ENCODE results near the gene TMEM229A.
"Not testable (repeated sequence)": the region's sequence is repeated elsewhere in the genome, so short reads cannot be mapped to it uniquely, and the experiment has no call there.

TMEM229A gene

DNA sequence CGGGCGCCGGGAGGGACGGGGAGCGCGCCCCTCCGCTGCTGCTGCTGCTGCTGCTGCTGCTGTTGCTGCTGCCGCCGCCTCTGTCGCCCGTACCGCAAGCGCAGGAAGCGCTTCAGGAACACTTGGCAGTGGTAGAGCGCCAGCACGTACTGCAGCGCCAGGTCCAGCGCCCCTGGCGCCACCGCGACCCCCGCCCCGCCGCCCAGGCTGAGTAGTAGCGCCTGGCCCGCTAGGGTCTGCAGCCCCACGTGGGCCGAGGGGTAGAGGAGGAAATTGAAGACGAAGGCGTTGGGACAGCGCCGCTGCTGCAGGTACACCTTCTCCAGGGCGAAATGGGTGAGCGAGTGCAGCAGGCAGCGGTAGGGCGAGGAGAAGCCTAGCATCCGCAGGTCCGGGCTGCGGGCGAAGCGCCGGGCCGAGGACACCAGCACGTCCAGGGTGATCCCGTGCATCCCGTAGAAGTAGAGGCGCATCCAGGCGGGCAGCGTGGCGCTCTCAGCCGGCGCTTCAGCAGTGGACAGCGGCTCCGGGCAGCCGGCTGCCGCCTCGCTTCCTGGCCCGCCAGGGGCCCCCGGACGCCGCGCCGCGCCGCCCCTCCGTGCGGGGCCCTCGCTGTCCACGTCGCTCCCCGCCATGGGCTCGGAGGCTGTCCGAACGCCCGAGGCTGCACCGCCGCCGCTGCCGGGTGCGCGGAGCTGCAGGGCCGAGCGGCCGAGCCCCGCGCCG lies at the start of gene TMEM229A:
Gene TMEM229A, minus strand, starts transcription at position 699 of the 726 bp plus-strand sequence. Its CDS starts 64 bp downstream, at position 635.
- no peak for DNase-seq (ENCODE audit: low read depth in 2 of 2)

DNA sequence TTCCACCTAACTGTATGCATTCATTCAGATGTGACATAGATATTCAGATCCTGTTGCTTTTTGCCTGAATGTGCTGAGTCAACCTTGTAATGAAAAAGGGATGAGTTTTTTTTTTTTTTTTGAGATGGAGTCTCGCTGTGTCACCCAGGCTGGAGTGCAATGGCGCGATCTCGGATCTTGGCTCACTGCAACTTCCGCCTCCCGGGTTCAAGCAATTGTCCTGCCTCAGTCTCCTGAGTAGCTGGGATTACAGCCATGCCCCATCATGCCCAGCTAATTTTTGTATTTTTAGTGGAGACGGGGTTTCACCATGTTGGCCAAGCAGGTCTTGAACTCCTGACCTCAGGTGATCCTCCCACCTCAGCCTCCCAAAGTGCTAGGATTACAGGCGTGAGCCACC lies 49.4 kb upstream of the TMEM229A start:
- not testable (repeated sequence) for DNase-seq (ENCODE audit: low read depth in 2 of 2)

DNA sequence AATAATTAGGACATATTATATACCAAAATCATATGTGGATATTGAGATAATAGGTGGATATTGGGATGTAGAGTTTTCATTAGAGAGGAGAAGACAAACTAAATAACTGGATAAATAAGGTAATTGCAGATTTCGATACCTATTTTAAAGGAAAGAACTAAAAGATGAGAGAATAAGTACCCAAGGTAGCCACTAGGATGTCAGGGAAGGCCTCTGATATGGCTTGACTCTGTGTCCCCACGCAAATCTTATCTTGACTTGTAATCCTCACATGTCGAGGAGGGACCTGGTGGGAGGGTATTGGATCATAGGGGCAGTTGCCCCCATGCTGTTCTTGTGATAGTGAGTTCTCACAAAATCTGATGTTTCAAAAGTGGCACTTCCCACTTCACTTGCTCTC lies 44.7 kb upstream of the TMEM229A start:
- DNase-seq (ENCODE audit: low read depth in 2 of 2): no peak

DNA sequence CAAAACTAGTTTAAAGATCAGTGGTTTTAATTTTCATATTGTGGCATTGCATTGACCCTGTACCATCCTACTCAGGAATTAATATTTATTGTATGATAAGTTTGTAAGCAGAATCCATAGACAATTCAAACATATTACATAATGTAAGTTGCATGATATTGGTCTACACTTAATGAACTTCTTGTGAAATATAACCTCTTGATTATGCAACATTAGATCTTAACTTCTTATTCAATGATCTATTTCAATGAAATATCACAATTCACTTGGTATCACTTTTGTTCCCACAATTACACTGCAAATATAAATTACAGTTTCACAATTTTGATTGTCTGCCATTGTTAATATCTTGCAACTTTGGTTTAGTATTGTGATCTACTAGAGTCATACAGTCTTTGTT lies 44.0 kb upstream of the TMEM229A start:
- DNase-seq (ENCODE audit: low read depth in 2 of 2): no peak

DNA sequence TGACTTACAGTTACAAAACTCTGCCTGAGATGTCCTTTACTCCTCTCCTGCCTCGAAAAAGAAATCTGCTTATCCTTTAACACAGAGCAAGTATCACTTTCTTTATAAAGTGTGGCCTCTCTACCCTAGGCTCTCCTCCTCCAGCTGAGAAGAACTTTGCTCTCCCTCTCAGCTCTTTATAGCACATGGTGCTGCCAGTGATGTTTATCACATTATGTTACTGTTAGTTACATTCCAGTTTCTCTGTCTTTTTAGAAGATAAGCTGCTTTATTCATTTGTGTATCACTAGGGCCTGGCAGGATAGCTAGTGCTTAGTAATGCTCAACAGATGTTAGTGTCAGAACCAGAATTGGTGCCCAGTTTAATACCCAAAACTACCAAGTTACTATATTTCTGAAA lies 41.1 kb upstream of the TMEM229A start:
- DNase-seq (ENCODE audit: low read depth in 2 of 2): no peak

DNA sequence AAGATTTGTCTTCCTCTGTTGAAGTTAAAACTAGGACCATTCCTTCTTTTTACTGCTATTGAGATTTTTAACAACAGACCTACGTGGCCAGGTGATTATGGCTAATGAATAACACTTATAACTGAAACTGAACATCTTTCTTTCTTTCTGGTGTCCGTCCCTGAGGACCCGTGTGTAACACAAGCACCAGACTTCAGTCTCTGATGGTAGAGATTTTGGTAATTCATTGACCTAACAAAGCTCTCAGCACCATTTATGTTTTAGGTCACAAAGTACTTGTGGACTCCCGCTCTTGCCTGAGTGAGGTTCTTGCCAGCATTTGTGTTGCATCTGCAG lies 40.4 kb upstream of the TMEM229A start:
- DNase-seq (ENCODE audit: low read depth in 2 of 2): no peak

DNA sequence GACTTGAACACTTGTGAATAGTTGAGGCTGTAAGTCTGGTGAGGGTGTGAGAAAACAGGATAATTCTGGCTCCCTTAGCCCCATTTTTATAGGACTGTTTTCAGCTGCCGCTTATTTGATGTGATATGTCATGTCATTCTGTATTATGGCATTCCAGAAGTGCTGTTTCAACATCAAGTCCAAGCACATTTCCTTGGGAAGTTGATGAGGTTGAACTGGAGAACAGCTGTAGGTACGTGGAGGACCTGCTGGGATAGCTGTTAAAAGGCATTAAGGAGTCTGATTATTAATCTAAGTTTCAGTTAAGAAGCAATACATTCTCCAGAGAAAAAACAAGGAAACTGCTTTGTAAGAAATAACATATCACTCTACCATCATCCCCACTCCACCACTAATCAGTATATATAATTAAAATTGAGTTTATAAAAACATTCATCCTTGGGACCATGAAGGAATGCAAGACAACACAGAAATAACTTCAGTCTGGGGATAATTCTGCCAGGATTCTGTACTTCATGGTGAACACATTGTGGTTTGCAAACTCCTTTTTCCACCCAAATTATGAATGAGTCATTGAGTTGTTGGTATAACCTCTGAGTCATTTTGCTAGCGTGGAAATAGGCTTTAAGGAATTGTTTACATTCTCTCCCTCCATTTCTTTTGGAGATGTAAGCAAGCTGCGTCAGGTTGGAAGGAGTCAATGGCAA lies 39.9 kb upstream of the TMEM229A start:
- no peak for DNase-seq (ENCODE audit: low read depth in 2 of 2)

DNA sequence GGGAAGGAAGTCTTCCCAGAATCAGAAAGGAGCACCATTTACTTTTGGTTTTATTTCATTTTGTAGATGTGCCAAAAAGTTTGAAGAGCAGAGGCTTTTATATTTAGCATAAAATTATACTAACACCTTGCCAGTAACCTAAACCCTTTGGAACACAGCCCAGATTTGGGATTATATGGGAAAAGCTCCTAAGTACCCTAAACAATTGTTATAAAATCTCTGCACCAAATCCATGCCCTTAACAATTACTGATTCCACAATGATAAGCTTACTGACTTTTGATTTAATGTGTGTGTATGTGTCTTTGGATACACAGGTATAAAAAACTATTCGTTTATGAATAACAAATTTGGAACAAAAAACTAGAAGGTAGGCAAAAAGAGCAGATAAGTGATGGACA lies 39.0 kb upstream of the TMEM229A start:
- no peak for DNase-seq (ENCODE audit: low read depth in 2 of 2)

DNA sequence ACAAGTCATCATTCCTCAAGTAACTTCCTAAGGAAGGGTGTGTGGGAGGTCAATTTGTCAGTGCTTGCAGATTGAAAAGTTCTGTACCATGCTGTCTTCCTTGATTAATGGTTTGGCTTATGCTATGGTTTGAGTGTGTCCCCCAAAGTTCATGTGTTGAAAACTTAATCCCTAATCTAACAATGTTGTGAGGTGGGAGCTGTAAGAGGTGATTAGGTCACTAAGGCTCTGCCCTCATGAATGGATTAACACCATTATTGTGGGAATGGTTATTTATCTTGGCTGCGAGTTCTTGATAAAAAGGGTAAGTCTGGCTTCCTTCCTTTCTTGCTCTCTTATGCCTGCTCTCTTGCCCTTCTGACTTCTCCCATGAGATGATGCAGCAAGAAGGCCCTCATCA lies 29.3 kb upstream of the TMEM229A start:
- DNase-seq (ENCODE audit: low read depth in 2 of 2): no peak

DNA sequence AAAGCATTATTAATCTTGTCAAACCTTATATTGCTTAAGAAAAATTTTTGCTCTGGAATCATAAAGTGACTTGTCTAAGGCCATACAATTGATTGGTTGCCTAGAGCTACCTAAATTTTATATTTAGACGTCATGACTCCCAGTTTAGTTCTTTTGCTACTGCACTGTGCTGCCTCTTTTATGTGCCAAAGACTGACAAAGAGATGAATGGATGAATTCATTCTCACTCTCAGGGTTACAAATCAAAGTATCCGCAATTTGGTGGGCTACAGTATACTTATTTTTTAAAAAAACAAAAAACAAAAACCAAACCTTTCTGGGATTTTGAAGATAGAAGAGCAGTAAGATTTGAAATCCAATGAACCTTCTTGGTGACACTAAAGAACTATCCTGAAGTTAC lies 27.7 kb upstream of the TMEM229A start:
- no peak for DNase-seq (ENCODE audit: low read depth in 2 of 2)

DNA sequence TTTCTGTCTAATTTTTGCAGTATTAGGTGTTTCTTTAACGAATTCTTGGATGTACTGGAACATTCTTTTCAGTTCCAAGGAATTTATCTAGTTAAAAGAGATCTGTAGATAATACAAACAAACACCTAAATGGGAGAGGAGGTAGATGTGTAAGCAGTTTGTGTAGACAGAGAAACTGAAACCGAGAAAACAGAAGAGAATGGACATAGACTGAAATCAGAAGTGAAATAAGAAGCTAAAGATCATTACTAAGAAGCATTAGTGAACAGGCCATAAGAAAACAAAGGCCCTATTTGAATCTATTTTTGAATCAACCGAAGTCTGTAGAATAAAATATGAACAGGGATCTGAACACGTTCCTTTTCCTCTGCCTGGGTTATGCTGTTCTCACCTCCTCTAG lies 26.5 kb upstream of the TMEM229A start:
- DNase-seq (ENCODE audit: low read depth in 2 of 2): no peak

DNA sequence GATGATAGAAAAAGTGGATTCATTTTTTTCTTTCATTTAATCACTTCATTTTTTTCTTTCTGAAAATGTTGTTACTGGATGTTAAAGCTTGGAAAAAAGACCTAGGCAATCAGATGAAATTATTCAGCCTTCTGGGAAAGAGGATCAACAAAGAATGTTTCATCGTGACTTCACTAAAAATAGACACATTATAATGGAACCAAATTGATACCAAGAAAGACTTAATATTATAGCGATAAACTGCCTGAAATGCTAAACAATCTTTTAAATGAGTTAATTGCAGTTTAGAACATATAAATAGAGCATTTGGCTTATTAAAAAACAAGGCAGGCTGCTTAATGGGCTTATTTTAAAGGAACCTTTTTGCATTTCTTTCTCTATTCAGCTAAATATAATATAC lies 25.6 kb upstream of the TMEM229A start:
- no peak for DNase-seq (ENCODE audit: low read depth in 2 of 2)

DNA sequence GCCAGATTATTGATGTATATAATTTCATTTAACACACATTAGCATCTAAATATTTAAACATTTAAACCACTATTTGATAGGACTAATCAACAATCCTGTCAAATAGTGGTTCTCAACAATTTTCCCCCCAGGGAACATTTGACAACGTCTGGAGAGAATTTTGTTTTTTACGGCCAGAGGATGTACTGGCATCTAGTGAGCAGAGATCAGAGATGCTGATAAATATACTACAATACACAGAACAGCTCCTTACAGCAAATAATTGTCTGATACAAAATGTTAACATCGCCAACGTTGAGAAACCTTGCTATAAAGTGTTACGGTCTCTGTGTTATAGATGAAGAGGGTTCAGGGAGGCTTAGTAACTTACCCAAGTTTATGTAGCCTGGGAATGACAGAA lies 25.0 kb upstream of the TMEM229A start:
- DNase-seq (ENCODE audit: low read depth in 2 of 2): no peak

DNA sequence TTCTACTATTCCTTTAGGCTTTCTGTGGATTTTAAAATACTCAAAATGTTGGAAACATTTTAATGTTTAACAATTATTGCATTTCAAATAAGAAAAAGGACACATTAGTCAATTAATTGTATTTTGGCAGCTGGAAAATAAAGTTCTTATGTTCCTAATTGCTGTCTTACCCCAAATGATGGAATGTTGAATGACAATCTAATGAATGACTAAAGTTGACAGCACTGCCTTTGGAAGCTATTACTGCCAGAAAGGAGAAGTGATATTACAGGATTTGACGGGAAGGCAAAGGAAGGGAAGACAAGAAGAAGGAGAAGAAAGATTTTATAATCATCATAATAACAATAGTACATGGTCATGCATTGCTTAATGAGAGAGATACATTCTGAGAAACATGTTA lies 23.4 kb upstream of the TMEM229A start:
- DNase-seq (ENCODE audit: low read depth in 2 of 2): no peak

DNA sequence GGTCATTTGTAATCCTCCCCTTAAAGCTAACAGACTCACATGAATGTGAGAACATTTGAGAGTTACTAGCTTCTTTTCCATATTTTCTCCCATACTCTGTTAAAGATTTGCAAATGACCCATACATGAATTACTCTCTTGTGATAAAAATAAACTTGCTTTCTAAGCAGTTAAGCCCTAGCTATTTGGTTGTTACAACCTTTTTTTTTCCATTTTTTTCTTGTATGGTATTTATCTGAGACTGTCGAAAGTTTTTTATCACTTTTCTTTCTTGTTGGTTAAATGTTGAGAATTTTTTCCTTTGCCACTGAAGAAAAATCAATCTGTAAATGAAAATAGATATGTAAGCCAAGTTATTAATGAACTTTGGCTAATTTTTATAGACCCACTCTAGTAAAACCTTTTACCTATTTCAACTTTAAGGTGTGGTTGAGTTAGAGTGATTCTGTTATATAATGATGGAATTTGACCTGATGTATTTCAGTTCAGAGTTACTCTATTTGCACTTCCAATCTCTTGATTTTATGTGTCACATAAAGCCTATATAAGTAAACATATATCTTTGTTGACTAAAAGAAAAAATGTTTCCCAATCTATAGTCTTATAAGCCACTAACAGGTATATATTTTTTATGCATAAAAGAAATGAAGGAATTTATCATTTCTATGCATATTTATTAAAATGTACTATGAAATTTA lies 19.0 kb upstream of the TMEM229A start:
- no peak for DNase-seq (ENCODE audit: low read depth in 2 of 2)

DNA sequence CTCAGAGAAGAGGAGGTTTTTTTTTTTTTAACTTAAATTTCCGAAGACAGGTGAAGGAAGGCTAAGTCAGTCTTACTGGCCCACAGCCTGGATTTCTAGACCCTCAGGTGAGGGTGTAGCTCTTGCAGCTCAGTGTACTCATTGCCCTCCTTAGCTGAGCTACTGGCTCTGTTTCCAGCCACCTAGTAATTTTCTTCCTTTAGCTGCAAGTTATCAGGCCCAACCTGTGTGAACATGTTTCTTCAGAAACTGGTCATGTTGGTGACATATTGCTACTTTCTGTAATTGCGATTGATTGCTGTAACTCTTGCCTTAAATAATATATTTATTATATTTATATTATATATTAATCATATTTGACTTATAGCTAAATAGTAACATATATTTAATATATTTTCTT lies 10.0 kb upstream of the TMEM229A start:
- DNase-seq (ENCODE audit: low read depth in 2 of 2): no peak

DNA sequence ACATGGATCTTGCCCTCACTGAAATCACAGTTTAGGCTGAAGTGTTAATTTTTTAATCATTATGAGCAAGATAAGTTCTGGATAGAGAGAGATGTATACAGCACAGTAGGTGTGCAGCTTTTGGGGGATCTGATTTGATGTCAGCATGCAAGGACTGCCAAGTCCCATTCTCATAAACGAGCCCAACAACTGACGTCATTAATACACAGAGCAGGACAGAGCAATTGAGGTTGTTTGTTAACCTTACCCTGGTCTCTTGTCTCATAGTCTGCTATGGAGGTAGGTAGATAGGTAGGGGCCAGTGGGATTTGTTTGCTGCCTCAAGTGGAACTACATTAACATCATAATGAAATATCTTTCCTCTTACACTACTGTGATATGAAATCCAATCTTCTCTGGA lies 8.6 kb upstream of the TMEM229A start:
- DNase-seq (ENCODE audit: low read depth in 2 of 2): no peak

DNA sequence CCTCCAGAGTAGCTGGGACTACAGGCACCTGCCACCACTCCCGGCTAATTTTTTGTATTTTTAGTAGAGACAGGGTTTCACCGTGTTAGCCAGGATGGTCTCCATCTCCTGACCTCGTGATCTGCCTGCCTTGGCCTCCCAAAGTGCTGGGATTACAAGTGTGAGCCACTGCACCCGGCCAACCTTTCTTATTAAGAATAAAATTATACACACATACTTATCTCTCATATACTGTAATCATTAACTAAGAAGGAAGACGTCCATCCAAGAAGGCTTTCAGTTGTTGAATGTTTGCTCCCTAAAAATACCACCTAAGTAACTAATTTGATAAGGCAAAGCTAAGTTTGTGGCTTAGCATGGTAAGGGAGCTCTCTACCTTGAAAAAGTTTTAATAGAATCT lies 5.0 kb upstream of the TMEM229A start:
- not testable (repeated sequence) for DNase-seq (ENCODE audit: low read depth in 2 of 2)

DNA sequence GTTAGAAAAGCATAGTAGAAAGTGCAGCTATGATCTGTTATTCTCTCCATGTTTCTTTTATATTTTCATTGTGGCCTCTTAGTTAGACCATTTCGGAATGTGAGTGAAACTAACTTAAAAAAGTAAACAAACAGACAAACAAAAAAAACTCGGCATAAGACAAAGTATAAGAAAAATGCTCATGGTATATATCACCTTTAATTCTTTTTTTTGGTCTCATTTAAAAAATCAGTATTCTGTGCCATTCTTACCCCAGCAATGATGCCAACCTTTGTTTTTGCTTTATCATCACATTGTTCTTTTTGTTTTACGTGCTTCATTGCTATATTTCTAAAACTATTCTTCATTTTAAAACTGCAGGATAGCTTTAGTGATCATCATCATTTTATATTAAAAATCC lies 2.8 kb upstream of the TMEM229A start:
- no peak for DNase-seq (ENCODE audit: low read depth in 2 of 2)

DNA sequence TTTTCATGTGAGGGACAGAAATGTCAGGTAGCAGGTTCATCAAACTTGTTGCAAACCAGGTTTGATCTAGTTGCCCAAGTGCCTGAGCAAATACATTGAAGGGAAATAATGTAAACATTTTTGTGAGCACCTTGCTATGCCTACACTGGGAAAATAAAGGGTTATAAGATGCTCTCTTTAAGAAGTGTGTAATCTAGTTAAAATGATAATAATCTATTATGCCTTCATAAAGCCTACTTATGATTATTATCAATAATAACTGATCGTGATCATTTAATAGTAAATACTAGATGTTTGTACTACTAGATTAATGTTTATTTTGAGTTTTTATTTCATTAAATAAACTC lies 1.9 kb upstream of the TMEM229A start:
- no peak for DNase-seq (ENCODE audit: low read depth in 2 of 2)

DNA sequence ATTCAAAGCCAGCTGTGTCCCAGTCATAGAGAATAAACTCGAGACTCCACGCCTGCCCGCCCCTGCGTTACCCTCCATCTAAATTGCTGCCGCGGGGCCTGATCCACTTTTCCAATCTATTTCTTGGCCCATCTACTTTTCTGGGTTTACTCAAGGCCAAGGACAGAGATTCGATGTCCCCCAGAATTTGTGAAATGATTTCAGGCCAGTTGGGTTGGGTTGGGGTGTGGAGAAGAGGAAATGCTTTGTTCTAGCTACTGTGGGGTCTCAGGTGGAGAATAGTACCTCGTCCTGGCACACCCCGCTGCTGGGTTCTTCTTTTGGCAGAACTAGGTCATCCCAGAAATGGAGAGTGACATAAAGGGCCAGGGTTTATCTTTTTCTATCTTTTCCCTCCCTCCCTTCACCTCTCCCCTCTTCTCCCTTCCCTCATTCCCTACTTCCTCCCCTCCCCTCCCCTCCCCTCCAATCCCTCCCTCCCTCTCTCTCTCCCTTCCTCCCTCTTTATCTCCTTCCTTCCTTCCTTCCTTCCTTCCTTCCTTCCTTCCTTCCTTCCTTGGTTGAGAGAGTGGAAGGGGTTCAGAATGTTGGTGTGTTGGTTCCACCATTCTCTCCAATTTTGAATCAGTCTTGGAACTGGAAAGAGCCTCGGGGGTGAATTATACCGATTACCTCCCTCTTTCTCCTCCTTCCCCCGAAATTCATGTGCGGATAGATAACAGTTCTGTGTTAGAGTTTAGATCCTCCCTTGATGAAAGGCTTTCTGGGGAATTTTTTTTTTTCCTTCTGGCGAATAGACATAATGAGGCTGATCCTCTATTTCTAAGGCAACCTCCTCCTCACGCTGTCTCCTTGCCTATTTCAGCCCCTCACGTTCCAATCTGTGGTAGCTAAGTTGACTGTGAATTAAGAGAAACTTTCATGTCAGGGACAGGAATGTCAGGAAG lies 1.2 kb upstream of the TMEM229A start:
- no peak for DNase-seq (ENCODE audit: low read depth in 2 of 2)

Measured in stimulated activated CD4-positive, alpha-beta T cell treated with anti-CD3 and anti-CD28 coated beads, Interleukin-1b, Interleukin-23, amount 100 ng/mL, for 1 hour (primary cell).